ENCODE measurements around the gene PTPRF.

GRCh38 chr1:43481491-43481890 lies 49.2 kb upstream of the PTPRF start:
- TF ChIP-seq CTCF (IDR thresholded peaks at IDR 0.05; ENCODE audit: low read depth, low read length), result no peak
- TF ChIP-seq EZH2phosphoT487 (IDR thresholded peaks at IDR 0.05; ENCODE audit: low read depth), result no peak

Measured in OCI-LY3 (cell line).